SU-DHL-6 (cell line): ENCODE measurements around the gene HOXD4.

Source experiments
- H2AFZ ChIP-seq: fragments of 200-600 bp; sonication (generic); 2 replicates; pipeline ENCODE4 v1.6.1; 2014; ENCODE audit warnings: low read depth, mild to moderate bottlenecking, moderate library complexity, mixed read lengths, antibody characterized with exemption, low read length; ENCODE audit not compliant: severe bottlenecking
- H3F3A ChIP-seq: fragments of 200-600 bp; shearing (Covaris generic); 2 replicates; pipeline ENCODE4 v1.6.0; 2016; ENCODE audit warnings: antibody characterized with exemption, mild to moderate bottlenecking; ENCODE audit not compliant: insufficient read depth
- H3K27ac ChIP-seq: fragments of 200-600 bp; sonication (generic); 2 replicates; pipeline ENCODE4 v1.5.1; 2016; ENCODE audit warnings: low read depth, mild to moderate bottlenecking, low read length, moderate library complexity, mixed read lengths
- H3K27me3 ChIP-seq: fragments of 200-600 bp; sonication (generic), shearing (Covaris generic); 2 replicates; pipeline ENCODE4 v1.6.0; 2014; ENCODE audit warnings: mild to moderate bottlenecking, low read length
- H3K36me3 ChIP-seq: fragments of 200-600 bp; sonication (generic); 2 replicates; pipeline ENCODE4 v1.6.1; 2014; ENCODE audit warnings: mild to moderate bottlenecking, low read length, mixed read lengths
- H3K4me2 ChIP-seq: fragments of 300-600, 200-600 bp; shearing (Covaris generic), sonication (generic); 2 replicates; pipeline ENCODE4 v1.6.0; 2014; ENCODE audit warnings: low read length, low read depth, mild to moderate bottlenecking; ENCODE audit not compliant: poor library complexity, severe bottlenecking
- H3K4me3 ChIP-seq: fragments of 200-600 bp; sonication (generic); 2 replicates; pipeline ENCODE4 v1.5.1; 2014; ENCODE audit warnings: antibody characterized with exemption, low read length, mild to moderate bottlenecking, mixed read lengths; ENCODE audit not compliant: insufficient read depth, poor library complexity, severe bottlenecking
- H3K79me2 ChIP-seq: fragments of 200-600 bp; sonication (generic); 2 replicates; pipeline ENCODE4 v1.6.1; 2014; ENCODE audit warnings: mild to moderate bottlenecking, low read length, moderate library complexity; ENCODE audit not compliant: insufficient read depth
- H3K9ac ChIP-seq: fragments of 200-600 bp; sonication (generic); 2 replicates; pipeline ENCODE4 v1.7.0; 2014; ENCODE audit warnings: mild to moderate bottlenecking, low read length
- H3K9me2 ChIP-seq: fragments of 200-600 bp; sonication (generic); replicated peaks from 2 replicates; pipeline ENCODE4 v1.6.1; 2014; ENCODE audit warnings: low read length; ENCODE audit not compliant: insufficient read depth
- H3K9me3 ChIP-seq: fragments of 200-600 bp; sonication (generic); 2 replicates; pipeline ENCODE4 v1.6.1; 2014; ENCODE audit warnings: low read length, mixed read lengths; ENCODE audit not compliant: insufficient read depth
- H4K20me1 ChIP-seq: fragments of 200-600 bp; sonication (generic); 2 replicates; pipeline ENCODE4 v1.6.1; 2014; ENCODE audit warnings: low read depth, mild to moderate bottlenecking, antibody characterized with exemption, low read length, moderate library complexity, mixed read lengths
- EZH2phosphoT487 ChIP-seq: fragments of 200-600 bp; sonication (generic), shearing (Covaris generic); conservative IDR thresholded peaks from 2 replicates; pipeline ENCODE4 v1.6.1; 2018; ENCODE audit warnings: mild to moderate bottlenecking, antibody characterized with exemption, low read length, moderate library complexity, mixed read lengths
- TF ChIP-seq, protein P1 (sequence below): fragments of 200-600 bp; sonication (generic); IDR thresholded peaks from one replicate; pipeline ENCODE4 v1.5.1; 2017; ENCODE audit warnings: antibody characterized with exemption, mild to moderate bottlenecking, low read length, moderate library complexity; ENCODE audit not compliant: insufficient read depth, poor library complexity, severe bottlenecking

HOXD4 gene

DNA sequence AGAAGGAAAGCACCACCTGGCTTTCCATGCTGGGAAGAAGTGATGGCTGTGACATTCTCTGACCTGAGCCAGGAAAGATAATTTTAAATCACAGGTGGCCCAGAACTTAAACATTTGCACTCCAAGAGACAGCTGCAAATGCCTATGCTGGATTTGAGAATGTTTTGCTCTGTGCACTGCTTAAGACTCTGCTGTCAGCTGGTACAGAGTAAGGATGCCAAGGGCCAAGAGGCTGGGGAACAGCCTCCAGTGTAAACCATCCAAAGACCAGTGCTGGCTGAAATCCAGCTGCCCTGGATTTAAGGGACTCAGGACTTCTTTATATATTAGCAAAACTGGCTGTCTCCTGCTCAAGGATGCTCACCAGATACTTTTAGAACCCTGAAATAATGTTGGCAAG lies 18.0 kb upstream of the HOXD4 start:
- no peak overlapping the region for H3K4me2 ChIP-seq
- H3K9me3 ChIP-seq: no peaks in the 10 kb centered on the region
- H3F3A ChIP-seq: no peaks in the 10 kb centered on the region
- no peak for TF ChIP-seq EZH2phosphoT487
- TF ChIP-seq, protein P1, sequence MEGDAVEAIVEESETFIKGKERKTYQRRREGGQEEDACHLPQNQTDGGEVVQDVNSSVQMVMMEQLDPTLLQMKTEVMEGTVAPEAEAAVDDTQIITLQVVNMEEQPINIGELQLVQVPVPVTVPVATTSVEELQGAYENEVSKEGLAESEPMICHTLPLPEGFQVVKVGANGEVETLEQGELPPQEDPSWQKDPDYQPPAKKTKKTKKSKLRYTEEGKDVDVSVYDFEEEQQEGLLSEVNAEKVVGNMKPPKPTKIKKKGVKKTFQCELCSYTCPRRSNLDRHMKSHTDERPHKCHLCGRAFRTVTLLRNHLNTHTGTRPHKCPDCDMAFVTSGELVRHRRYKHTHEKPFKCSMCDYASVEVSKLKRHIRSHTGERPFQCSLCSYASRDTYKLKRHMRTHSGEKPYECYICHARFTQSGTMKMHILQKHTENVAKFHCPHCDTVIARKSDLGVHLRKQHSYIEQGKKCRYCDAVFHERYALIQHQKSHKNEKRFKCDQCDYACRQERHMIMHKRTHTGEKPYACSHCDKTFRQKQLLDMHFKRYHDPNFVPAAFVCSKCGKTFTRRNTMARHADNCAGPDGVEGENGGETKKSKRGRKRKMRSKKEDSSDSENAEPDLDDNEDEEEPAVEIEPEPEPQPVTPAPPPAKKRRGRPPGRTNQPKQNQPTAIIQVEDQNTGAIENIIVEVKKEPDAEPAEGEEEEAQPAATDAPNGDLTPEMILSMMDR: no peak
- H3K27ac ChIP-seq: no peak overlapping the region
- no peak overlapping the region for H3K4me3 ChIP-seq
- no peak overlapping the region for H2AFZ ChIP-seq
- H3K27me3 ChIP-seq: no peaks in the 10 kb centered on the region
- no peaks in the 10 kb centered on the region for H3K36me3 ChIP-seq
- H3K79me2 ChIP-seq: no peaks in the 10 kb centered on the region
- no peak overlapping the region for H3K9ac ChIP-seq
- H3K9me2 ChIP-seq: no peaks in the 10 kb centered on the region
- H4K20me1 ChIP-seq: no peaks in the 10 kb centered on the region

DNA sequence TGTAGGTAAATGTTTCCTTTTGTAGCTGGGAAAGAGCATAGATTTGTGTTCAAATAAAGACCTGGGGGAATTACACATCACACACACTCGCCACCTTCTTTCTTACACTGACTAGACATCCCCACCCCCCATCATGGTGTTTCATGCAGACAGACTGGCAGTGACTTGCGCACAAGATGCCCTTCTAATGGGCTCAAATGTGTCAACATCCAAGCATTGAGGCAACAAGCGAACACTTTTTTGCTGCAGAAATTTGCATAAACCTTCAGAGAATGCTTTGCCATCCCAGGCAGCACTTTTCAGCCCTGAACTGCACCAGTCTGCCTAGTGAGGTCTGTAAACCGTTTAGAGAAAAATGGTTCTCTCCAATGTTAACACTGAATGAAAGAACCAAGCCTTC lies 17.3 kb upstream of the HOXD4 start:
- H3K4me2 ChIP-seq: no peak overlapping the region
- no peaks in the 10 kb centered on the region for H3K27me3 ChIP-seq

DNA sequence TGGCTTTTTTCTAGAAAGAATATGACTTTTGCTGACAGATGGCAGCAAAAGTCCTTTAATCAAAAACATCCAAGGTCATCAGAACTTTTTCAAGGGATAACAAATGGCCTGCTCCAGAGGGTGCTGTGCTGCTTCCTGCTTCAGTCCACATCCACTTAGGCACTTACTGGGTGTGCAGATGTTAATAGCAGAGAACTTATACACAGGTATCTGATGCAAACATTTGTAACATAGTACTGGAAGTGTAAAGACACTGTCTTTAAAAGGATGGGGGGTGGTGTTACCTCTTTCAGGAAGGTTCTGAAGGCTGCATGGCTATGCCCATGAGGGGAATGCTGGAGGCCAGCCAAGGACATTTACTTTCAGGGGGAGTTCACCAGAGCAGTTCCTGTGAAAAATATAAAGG lies 16.3 kb upstream of the HOXD4 start:
- H3K9me2 ChIP-seq: no peaks in the 10 kb centered on the region
- H3K27ac ChIP-seq: no peak overlapping the region
- H3K27me3 ChIP-seq: no peaks in the 10 kb centered on the region
- no peaks in the 10 kb centered on the region for H3K79me2 ChIP-seq
- TF ChIP-seq, protein P1: no peak
- no peak for TF ChIP-seq EZH2phosphoT487
- no peak overlapping the region for H3K4me2 ChIP-seq
- H3K4me3 ChIP-seq: no peak overlapping the region
- no peaks in the 10 kb centered on the region for H3K9me3 ChIP-seq
- H3K36me3 ChIP-seq: no peaks in the 10 kb centered on the region
- no peak overlapping the region for H2AFZ ChIP-seq
- no peaks in the 10 kb centered on the region for H3F3A ChIP-seq
- H3K9ac ChIP-seq: no peak overlapping the region
- H4K20me1 ChIP-seq: no peaks in the 10 kb centered on the region

More for the DNA sequence above, 17.3 kb upstream of the HOXD4 start:
- H3K4me3 ChIP-seq: no peak overlapping the region
- H3K36me3 ChIP-seq: no peaks in the 10 kb centered on the region
- no peaks in the 10 kb centered on the region for H3K9me2 ChIP-seq
- TF ChIP-seq, protein P1: no peak
- no peak for TF ChIP-seq EZH2phosphoT487
- no peak overlapping the region for H2AFZ ChIP-seq
- no peaks in the 10 kb centered on the region for H4K20me1 ChIP-seq
- no peaks in the 10 kb centered on the region for H3F3A ChIP-seq
- no peaks in the 10 kb centered on the region for H3K79me2 ChIP-seq
- no peak overlapping the region for H3K9ac ChIP-seq
- no peak overlapping the region for H3K27ac ChIP-seq
- no peaks in the 10 kb centered on the region for H3K9me3 ChIP-seq
